ENCODE data around the gene COBLL1. TPM values are rescaled to one million over a fixed set of nuclear protein-coding genes. Genes with fewer than 3 reads are reported as not detected.
"Not testable (repeated sequence)": the region's sequence is repeated elsewhere in the genome, so short reads cannot be mapped to it uniquely, and the experiment has no call there.

Gene COBLL1
- total RNA-seq, 4 donors from 2014 or later = 43.2 to 97.3 (median 68.6) TPM

- intact Hi-C loops (cut with DNase I; ENCODE audit: low total_unique reads) = no loop called here
- no peak for TF ChIP-seq POLR2A (IDR thresholded peaks at IDR 0.05)
- TF ChIP-seq, protein P1, sequence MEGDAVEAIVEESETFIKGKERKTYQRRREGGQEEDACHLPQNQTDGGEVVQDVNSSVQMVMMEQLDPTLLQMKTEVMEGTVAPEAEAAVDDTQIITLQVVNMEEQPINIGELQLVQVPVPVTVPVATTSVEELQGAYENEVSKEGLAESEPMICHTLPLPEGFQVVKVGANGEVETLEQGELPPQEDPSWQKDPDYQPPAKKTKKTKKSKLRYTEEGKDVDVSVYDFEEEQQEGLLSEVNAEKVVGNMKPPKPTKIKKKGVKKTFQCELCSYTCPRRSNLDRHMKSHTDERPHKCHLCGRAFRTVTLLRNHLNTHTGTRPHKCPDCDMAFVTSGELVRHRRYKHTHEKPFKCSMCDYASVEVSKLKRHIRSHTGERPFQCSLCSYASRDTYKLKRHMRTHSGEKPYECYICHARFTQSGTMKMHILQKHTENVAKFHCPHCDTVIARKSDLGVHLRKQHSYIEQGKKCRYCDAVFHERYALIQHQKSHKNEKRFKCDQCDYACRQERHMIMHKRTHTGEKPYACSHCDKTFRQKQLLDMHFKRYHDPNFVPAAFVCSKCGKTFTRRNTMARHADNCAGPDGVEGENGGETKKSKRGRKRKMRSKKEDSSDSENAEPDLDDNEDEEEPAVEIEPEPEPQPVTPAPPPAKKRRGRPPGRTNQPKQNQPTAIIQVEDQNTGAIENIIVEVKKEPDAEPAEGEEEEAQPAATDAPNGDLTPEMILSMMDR (IDR thresholded peaks at IDR 0.05) = no peak
- 96 to 99% methylated on average over 6 of the region's 6 CpGs for WGBS, 2 donors
- no peak overlapping the region for H3K4me3 ChIP-seq (ENCODE audit: low read depth, poor library complexity, severe bottlenecking)
- DNase-seq (ENCODE audit: low spot score in 2 of 2) = no peak
These were observed 130.5 kb downstream of the COBLL1 start for GRCh38 chr2:164710837-164711765.

DNA sequence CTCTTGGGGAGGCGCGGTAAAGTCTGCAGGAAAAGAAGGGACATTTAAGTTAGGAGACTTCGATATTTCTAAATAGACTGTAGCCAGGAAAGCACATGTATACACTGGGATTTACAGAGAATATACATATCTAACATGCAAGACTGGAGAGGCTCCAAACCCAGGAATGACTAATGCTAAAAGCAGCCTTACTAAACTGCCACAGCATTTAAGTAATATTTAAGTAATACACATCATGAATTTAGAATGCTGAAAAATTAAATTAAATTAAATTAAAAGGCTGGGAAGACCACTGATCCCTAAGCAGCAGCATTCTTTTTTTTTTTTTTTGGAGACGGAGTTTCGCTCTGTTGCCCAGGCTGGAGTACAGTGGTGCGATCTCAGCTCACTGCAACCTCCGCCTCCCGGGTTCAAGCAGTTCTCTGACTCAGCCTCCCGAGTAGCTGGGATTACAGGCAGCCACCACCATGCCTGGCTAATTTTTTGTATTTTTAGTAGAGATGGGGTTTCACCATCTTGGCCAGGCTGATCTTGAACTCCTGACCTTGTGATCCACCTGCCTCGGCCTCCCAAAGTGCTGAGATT lies 131.3 kb downstream of the COBLL1 start:
- intact Hi-C loops (cut with DNase I; ENCODE audit: low total_unique reads); H3K4me3 ChIP-seq (ENCODE audit: low read depth, poor library complexity, severe bottlenecking); DNase-seq (ENCODE audit: low spot score in 2 of 2): not testable (repeated sequence)
- WGBS, 2 donors = 88 to 95% methylated on average over 10 of the region's 10 CpGs

DNA sequence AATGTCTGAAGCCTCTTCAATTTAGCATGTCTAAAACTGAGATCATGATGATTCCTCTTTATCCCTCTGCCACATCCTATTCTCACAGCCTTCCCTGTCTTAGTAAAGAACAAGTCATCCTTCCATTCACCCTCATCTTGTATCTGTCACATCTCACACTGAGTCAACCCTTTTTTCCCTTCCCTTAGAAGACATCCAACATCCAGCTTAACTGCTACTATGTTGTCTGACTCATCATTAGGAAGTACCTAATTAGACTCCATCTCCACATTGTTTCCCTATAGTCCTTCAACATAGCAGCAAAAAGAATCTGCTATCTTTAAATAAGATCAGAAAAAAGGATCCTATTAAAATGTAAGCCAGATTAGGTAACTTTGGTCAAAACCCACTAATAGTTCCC lies 135.1 kb downstream of the COBLL1 start:
- H3K4me3 ChIP-seq (ENCODE audit: low read depth, poor library complexity, severe bottlenecking) = no peak overlapping the region
- DNase-seq (ENCODE audit: low spot score in 2 of 2) = no peak
- intact Hi-C loops (cut with DNase I; ENCODE audit: low total_unique reads) = no loop called here
- TF ChIP-seq, protein P1 (IDR thresholded peaks at IDR 0.05) = no peak
- TF ChIP-seq POLR2A (IDR thresholded peaks at IDR 0.05) = no peak

DNA sequence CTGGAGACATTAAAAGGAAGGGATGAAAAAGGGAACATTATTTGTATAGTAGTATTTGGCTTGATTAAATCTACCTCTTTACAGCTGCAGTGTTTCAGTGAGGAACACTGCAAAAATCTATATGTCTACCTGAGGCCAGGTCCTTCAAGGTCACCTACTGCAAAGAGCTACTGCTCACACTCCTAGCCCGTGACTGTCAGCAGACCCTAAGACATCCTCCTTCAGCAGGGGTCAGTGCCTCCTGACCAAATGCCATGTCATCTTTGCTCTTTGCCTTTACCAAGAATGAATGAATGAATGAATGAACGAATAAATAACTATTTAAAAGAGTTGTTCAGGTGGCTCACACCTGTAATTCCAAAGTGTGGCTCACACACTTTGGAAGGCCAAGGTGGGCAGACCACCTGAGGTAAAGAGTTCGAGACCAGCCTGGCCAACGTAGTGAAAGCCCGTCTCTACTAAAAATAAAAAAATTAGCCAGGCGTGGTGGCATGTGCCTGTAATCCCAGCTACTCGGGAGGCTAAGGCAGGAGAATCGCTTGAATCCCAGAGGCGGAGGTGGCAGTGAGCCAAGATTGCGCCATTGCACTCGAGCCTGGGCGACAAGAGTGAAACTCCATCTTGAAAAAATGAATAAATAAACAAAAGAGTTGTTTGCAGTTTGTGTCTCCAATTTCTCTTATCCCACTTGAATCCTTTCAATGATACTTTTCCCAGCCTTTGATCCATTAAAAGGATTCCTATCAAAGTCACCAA lies 136.0 kb downstream of the COBLL1 start:
- intact Hi-C loops (cut with DNase I; ENCODE audit: low total_unique reads) = no loop called here
- H3K4me3 ChIP-seq (ENCODE audit: low read depth, poor library complexity, severe bottlenecking) = no peak overlapping the region
- DNase-seq (ENCODE audit: low spot score in 2 of 2) = no peak
- TF ChIP-seq POLR2A (IDR thresholded peaks at IDR 0.05) = no peak
- TF ChIP-seq, protein P1 (IDR thresholded peaks at IDR 0.05) = no peak
- WGBS, 2 donors = 94 to 95% methylated on average over 12 of the region's 12 CpGs

GRCh38 chr2:164703915-164704706 lies 137.5 kb downstream of the COBLL1 start:
- DNase-seq (ENCODE audit: low spot score in 2 of 2) = no peak
- intact Hi-C loops (cut with DNase I; ENCODE audit: low total_unique reads) = no loop called here
- no peak for TF ChIP-seq POLR2A (IDR thresholded peaks at IDR 0.05)
- TF ChIP-seq, protein P1 (IDR thresholded peaks at IDR 0.05) = no peak
- no peak overlapping the region for H3K4me3 ChIP-seq (ENCODE audit: low read depth, poor library complexity, severe bottlenecking)
- 92 to 95% methylated on average over 3 of the region's 3 CpGs for WGBS, 2 donors

All from lower leg skin (tissue), 4 donors.